Fibroblast of lung (primary cell): ENCODE results near the gene PGF. TPM values are rescaled to one million over a fixed set of nuclear protein-coding genes. Genes with fewer than 3 reads are reported as not detected.
"Not testable (repeated sequence)": the region's sequence is repeated elsewhere in the genome, so short reads cannot be mapped to it uniquely, and the experiment has no call there.

Experiments
- DNase-seq, 2 donors: peaks; one replicate each; pipeline versions ENCODE4 v3.0.0 to v3.0.0-alpha.2; 2010; ENCODE audit warnings: low read depth in 2 of 2
- H2AFZ ChIP-seq: 2 replicates; pipeline ENCODE4 v1.5.1; 2012; ENCODE audit warnings: low read length, control low read depth, inconsistent platforms
- H3K27ac ChIP-seq: 2 replicates; pipeline ENCODE4 v1.5.1; 2011; ENCODE audit warnings: low read length, control low read depth; ENCODE audit not compliant: insufficient read depth
- H3K27me3 ChIP-seq: 2 replicates; pipeline ENCODE4 v1.5.1; 2011; ENCODE audit warnings: mild to moderate bottlenecking, low read length; ENCODE audit not compliant: control insufficient read depth, insufficient read depth
- H3K36me3 ChIP-seq: 2 replicates; pipeline ENCODE4 v1.5.1; 2011; ENCODE audit warnings: low read length; ENCODE audit not compliant: control insufficient read depth, insufficient read depth
- H3K4me1 ChIP-seq: 2 replicates; pipeline ENCODE4 v1.5.1; 2011; ENCODE audit warnings: low read length; ENCODE audit not compliant: control insufficient read depth, insufficient read depth; ENCODE audit errors: extremely low read depth
- H3K4me2 ChIP-seq: 2 replicates; pipeline ENCODE4 v1.5.1; 2011; ENCODE audit warnings: low read length, control low read depth; ENCODE audit not compliant: insufficient read depth; ENCODE audit errors: extremely low read depth
- H3K4me3 ChIP-seq, 4 experiments: fragments of 200-600 bp in 1 of 4; sonication (generic) in 1 of 4; replicated peaks in 1 of 4; 2 replicates each; pipeline ENCODE4 v1.5.1; 2011 to 2016; ENCODE audit warnings: low read length in 4 of 4, low read depth in 3 of 4, mild to moderate bottlenecking in 3 of 4, control low read depth in 2 of 4, inconsistent platforms in 1 of 4, mixed read lengths in 1 of 4; ENCODE audit not compliant: insufficient read depth in 1 of 4; ENCODE audit errors: control extremely low read depth in 1 of 4
- H3K79me2 ChIP-seq: 2 replicates; pipeline ENCODE4 v1.5.1; 2012; ENCODE audit warnings: mild to moderate bottlenecking, low read length, inconsistent platforms; ENCODE audit not compliant: control insufficient read depth, insufficient read depth
- H3K9ac ChIP-seq: 2 replicates; pipeline ENCODE4 v1.5.1; 2011; ENCODE audit warnings: mild to moderate bottlenecking, low read length, control low read depth; ENCODE audit not compliant: insufficient read depth
- H3K9me3 ChIP-seq: 2 replicates; pipeline ENCODE4 v1.5.1; 2012; ENCODE audit warnings: low read depth, low read length; ENCODE audit not compliant: control insufficient read depth, insufficient read depth
- H4K20me1 ChIP-seq: 2 replicates; pipeline ENCODE4 v1.5.1; 2011; ENCODE audit warnings: low read length; ENCODE audit not compliant: control insufficient read depth, insufficient read depth; ENCODE audit errors: extremely low read depth
- CTCF ChIP-seq, 2 donors: IDR thresholded peaks in 1 of 2; conservative IDR thresholded peaks in 1 of 2; 1 replicate in 1 of 2; 2 replicates in 1 of 2; pipeline ENCODE4 v1.5.1; 2011 to 2012; ENCODE audit warnings: low read length in 2 of 2, control low read depth in 1 of 2, inconsistent platforms in 1 of 2, low read depth in 1 of 2, mild to moderate bottlenecking in 1 of 2
- EZH2 ChIP-seq: IDR thresholded peaks from 2 replicates; pipeline ENCODE4 v1.5.1; 2012; ENCODE audit warnings: low read length, control low read depth, mild to moderate bottlenecking; ENCODE audit errors: missing control alignments
- polyA plus RNA-seq, 2 donors: library from polyadenylated mRNA; depleted of rRNA in 1 of 2; stranded (reverse) in 1 of 2; unstranded in 1 of 2; fragments of >200 nt; gene quantifications; 2 replicates each; pipeline ENCODE4 v1.2.1, GENCODE V29; 2011 to 2012; ENCODE audit warnings: missing spikeins in 1 of 2
- total RNA-seq: library from RNA; depleted of rRNA; stranded (reverse); fragments of >200 nt; gene quantifications from 2 replicates; pipeline ENCODE4 v1.2.1, GENCODE V29; 2014

The PGF gene
- total and polyA plus RNA-seq, 2 donors (not counting 1 experiment from before 2014, with no cell fraction given), result 1.1 to 7.6 TPM

- not testable (repeated sequence) for H2AFZ ChIP-seq, H3K4me1 ChIP-seq, H3K36me3 ChIP-seq, H3K9ac ChIP-seq, H3K27me3 ChIP-seq, H3K9me3 ChIP-seq, H3K27ac ChIP-seq, H3K4me2 ChIP-seq, DNase-seq, H4K20me1 ChIP-seq, H3K4me3 ChIP-seq, H3K79me2 ChIP-seq
Observed at GRCh38 chr14:74994182-74994581, 38.8 kb upstream of the PGF start.

GRCh38 chr14:74988993-74989392 is 33.6 kb upstream of the PGF start:
- Histone ChIP-seq H3K27ac (no peak overlapping the region), H3K79me2 (no peaks in the 10 kb centered on the region), H4K20me1 (no peaks in the 10 kb centered on the region), H3K9me3 (no peaks in the 10 kb centered on the region), H3K27me3 (no peaks in the 10 kb centered on the region), H2AFZ (no peak overlapping the region), H3K9ac (no peak overlapping the region), H3K36me3 (no peaks in the 10 kb centered on the region), H3K4me1 (no peaks in the 10 kb centered on the region), H3K4me3 (no peak overlapping the region), H3K4me2 (no peak overlapping the region)
- TF ChIP-seq EZH2, result no peak
- no peak for TF ChIP-seq CTCF (conservative IDR thresholded peaks at IDR 0.05 in 1 of 2, IDR thresholded peaks at IDR 0.05 in 1 of 2; ENCODE audit: low read depth in 1 of 2, low read length in 2 of 2)
- no peak for DNase-seq

- Histone ChIP-seq H3K27me3 (no peaks in the 10 kb centered on the region), H3K36me3 (no peaks in the 10 kb centered on the region), H2AFZ (no peak overlapping the region), H3K4me2 (no peak overlapping the region), H3K9me3 (no peaks in the 10 kb centered on the region), H3K4me1 (no peaks in the 10 kb centered on the region), H3K9ac (no peak overlapping the region), H3K4me3 (no peak overlapping the region), H3K79me2 (no peaks in the 10 kb centered on the region), H3K27ac (no peak overlapping the region), H4K20me1 (no peaks in the 10 kb centered on the region)
- DNase-seq, result peak in 1 of 2 donors; percentile 61
- TF ChIP-seq EZH2 (no peak), CTCF (conservative IDR thresholded peaks at IDR 0.05 in 1 of 2, IDR thresholded peaks at IDR 0.05 in 1 of 2; ENCODE audit: low read depth in 1 of 2, low read length in 2 of 2) (no peak)
Observed at GRCh38 chr14:74988131-74988530, 32.7 kb upstream of the PGF start.
